CD4-positive, alpha-beta T cell (primary cell): ENCODE measurements around the gene SLC15A4. TPM values are rescaled to one million over a fixed set of nuclear protein-coding genes. Genes with fewer than 3 reads are reported as not detected.

Experiments
- ATAC-seq: fragments of 200-7000 bp; cut with Tn5 transposase; one replicate; pipeline ENCODE4 v1.10.0; 2022; ENCODE audit warnings: mild to moderate bottlenecking; ENCODE audit not compliant: poor library complexity
- CTCF ChIA-PET: fragments of 350-600 bp; sonication (Branson Sonifier 250); formaldehyde crosslinking; loops from one replicate; lab custom pipeline; 2021; ENCODE audit warnings: antibody characterized with exemption, inconsistent platforms; lab: Charles Lee
- POLR2A ChIA-PET: fragments of 350-600 bp; sonication (Branson Sonifier 250); formaldehyde crosslinking; loops from one replicate; lab custom pipeline; 2021; ENCODE audit warnings: antibody characterized with exemption, inconsistent platforms; lab: Charles Lee
- DNase-seq, 14 experiments: peaks; one replicate each; pipeline ENCODE4 v3.0.0-alpha.2; 2013 to 2020; ENCODE audit warnings: mixed read lengths in 2 of 14
- H3K27ac ChIP-seq, 2 donors: one replicate each; pipeline versions ENCODE4 v1.5.1 to v1.7.0; 2013; ENCODE audit warnings: low read length in 2 of 2, low read depth in 1 of 2, mild to moderate bottlenecking in 1 of 2
- H3K27me3 ChIP-seq, 2 experiments: 1 replicate in 1 of 2; 2 replicates in 1 of 2; pipeline versions ENCODE4 v1.6.1 to v1.7.0; 2013; ENCODE audit warnings: low read length in 2 of 2, control low read depth in 1 of 2, mild to moderate bottlenecking in 1 of 2, moderate library complexity in 1 of 2; ENCODE audit not compliant: insufficient read depth in 2 of 2, control insufficient read depth in 1 of 2
- H3K36me3 ChIP-seq: one replicate; pipeline ENCODE4 v1.6.1; 2013; ENCODE audit warnings: low read length, control low read depth; ENCODE audit not compliant: insufficient read depth
- H3K4me1 ChIP-seq: one replicate; pipeline ENCODE4 v1.6.1; 2013; ENCODE audit warnings: low read length, control low read depth; ENCODE audit not compliant: insufficient read depth
- H3K4me3 ChIP-seq: one replicate; pipeline ENCODE4 v1.5.1; 2013; ENCODE audit warnings: mild to moderate bottlenecking, low read length, moderate library complexity
- H3K9me3 ChIP-seq, 2 experiments: 1 replicate in 1 of 2; 2 replicates in 1 of 2; pipeline versions ENCODE4 v1.6.1 to v1.7.0; 2013; ENCODE audit warnings: low read length in 2 of 2, mild to moderate bottlenecking in 2 of 2, control low read depth in 1 of 2, moderate library complexity in 1 of 2; ENCODE audit not compliant: control insufficient read depth in 1 of 2, insufficient read depth in 1 of 2
- H3K27ac Mint-ChIP-seq: one replicate; pipeline ENCODE4 v1.8.0; 2020; ENCODE audit warnings: mixed read lengths
- H3K27me3 Mint-ChIP-seq: one replicate; pipeline ENCODE4 v1.8.0; 2021; ENCODE audit warnings: mixed read lengths
- H3K36me3 Mint-ChIP-seq: one replicate; pipeline ENCODE4 v1.8.0; 2021; ENCODE audit warnings: low read depth, mixed read lengths
- H3K4me1 Mint-ChIP-seq: one replicate; pipeline ENCODE4 v1.8.0; 2021; ENCODE audit warnings: low read depth, mixed read lengths
- H3K4me3 Mint-ChIP-seq: one replicate; pipeline ENCODE4 v1.8.0; 2020; ENCODE audit warnings: mild to moderate bottlenecking, mixed read lengths
- H3K9me3 Mint-ChIP-seq: one replicate; pipeline ENCODE4 v1.8.0; 2020; ENCODE audit warnings: mixed read lengths
- CTCF ChIP-seq: fragments of 200-600 bp; IDR thresholded peaks from one replicate; pipeline ENCODE4 v1.8.0; 2022; ENCODE audit warnings: antibody characterized with exemption, mild to moderate bottlenecking
- intact Hi-C, 2 experiments: fragments of 100-400 bp; cut with DNase I in 1 of 2; cut with micrococcal nuclease in 1 of 2; formaldehyde crosslinking; loops; one replicate each; pipeline versions ENCODE4 v1.15.1 to v1.9.0; 2023 to 2025; cut with DNase I, micrococcal nuclease
- total RNA-seq, 174 experiments: library from RNA in 2 of 174; stranded (reverse) in 2 of 174; gene quantifications; one replicate each; pipeline ENCODE4 v1.2.3 and lab custom pipeline; 2021 to 2026

SLC15A4 gene
- total RNA-seq, 2 experiments from 2014 or later: 18.4 to 18.5 TPM

DNA sequence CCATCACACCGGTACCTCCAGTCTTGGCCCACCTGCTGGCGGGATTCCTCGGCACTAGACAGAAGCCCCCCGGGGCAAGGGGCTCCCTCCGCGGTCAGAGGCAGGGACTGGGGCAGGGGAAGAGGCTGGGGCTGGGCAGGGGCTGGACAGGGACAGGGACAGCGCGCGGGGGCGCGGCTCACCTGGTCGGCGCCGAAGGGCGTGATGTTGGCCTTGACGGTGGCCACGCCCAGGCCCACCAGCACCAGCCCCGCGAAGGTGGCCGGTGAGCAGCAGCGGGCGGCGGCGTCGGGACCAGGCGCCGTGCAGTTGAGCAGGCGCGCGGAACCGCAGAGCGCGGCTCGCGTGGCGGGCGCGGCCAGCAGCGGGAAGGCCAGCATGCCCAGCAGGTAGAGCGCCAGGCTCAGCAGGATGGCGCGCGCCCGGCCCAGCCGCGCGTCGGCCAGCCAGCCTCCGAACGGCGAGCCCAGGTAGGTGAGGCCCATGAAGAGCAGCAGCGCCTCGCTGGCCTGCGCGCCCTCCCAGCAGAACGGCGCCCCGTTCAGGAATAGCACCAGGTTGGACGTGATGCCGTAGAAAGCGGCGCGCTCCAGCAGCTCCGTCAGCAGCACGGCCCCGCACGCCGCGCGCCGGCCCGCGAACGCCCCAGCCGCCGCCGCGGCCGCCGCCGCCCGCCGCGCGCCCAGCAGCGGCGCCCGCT, 392 bp downstream of the SLC15A4 start:
- ChIA-PET POLR2A (no interaction called here), CTCF (no interaction called here)
- Mint-ChIP-seq H3K4me3 (peak overlapping the region; percentile 85), H3K27ac (no peak overlapping the region), H3K4me1 (peaks cover 33% of the 10 kb centered on the region), H3K27me3 (peaks cover 6% of the 10 kb centered on the region), H3K36me3 (peaks cover 9% of the 10 kb centered on the region), H3K9me3 (no peaks in the 10 kb centered on the region)
- Histone ChIP-seq H3K4me3 (peak overlapping the region; percentile 80), H3K9me3 (peaks cover 0 to 5% of the 10 kb centered on the region in 2 experiments), H3K27ac (no peak overlapping the region), H3K36me3 (peaks cover 3% of the 10 kb centered on the region), H3K4me1 (peaks cover 43% of the 10 kb centered on the region), H3K27me3 (no peaks in the 10 kb centered on the region)
- TF ChIP-seq CTCF: no peak
- intact Hi-C loops: no loop called here
- DNase-seq (peak in 4 of 14 experiments; percentile 4 to 12 (median 8)), ATAC-seq (no peak)

DNA sequence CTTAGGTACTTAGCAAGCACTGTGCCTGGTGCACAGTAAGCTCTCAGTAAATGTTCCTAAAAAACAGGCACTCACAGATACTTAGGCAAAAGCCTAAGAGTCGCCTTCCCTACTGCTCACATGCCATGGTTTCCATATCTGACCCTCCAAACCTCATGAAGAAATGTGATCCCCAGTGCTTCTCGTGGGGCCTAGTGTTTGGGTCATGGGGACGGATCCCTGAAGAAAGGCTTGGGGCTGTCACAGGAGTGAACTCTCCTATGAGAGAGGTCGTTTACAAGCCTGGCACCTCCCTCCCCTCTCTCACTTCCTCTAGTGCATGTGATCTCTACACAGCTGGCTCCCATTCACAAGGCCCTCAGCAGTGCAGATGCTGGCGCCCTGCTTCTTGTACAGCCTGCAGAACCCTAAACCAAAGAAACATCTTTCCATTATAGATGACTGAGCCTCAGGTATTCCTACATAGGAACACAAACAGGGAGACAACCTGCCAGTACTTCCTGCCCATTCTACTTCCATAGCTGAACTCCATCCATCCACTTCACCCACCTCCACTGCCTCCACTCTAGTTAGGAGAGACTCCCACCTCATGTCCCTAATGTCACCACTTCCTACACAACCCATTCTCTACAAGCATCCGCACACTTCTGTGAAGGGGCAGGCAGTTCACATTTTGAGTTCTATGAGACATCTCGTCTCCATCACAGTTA, 2.9 kb downstream of the SLC15A4 start:
- TF ChIP-seq CTCF: no peak
- H3K27me3 ChIP-seq: no peaks in the 10 kb centered on the region
- peaks cover 3% of the 10 kb centered on the region for H3K36me3 ChIP-seq
- H3K4me1 Mint-ChIP-seq: peaks cover 55% of the 10 kb centered on the region
- ChIA-PET CTCF (no interaction called here), POLR2A (no interaction called here)
- peaks cover 9% of the 10 kb centered on the region for H3K36me3 Mint-ChIP-seq
- no peaks in the 10 kb centered on the region for H3K27me3 Mint-ChIP-seq
- DNase-seq (peak in 3 of 14 experiments; percentile 44 to 54 (median 45)), ATAC-seq (no peak)
- intact Hi-C loops: no loop called here
- no peak overlapping the region for H3K4me3 ChIP-seq
- H3K9me3 Mint-ChIP-seq: no peaks in the 10 kb centered on the region
- peaks cover 0 to 5% of the 10 kb centered on the region in 2 experiments for H3K9me3 ChIP-seq
- no peak overlapping the region for H3K27ac ChIP-seq
- H3K4me1 ChIP-seq: peaks cover 45% of the 10 kb centered on the region
- peak overlapping the region; percentile 52 for H3K27ac Mint-ChIP-seq
- peak overlapping the region; percentile 80 for H3K4me3 Mint-ChIP-seq

GRCh38 chr12:128820253-128820652, 3.5 kb downstream of the SLC15A4 start:
- Mint-ChIP-seq H3K4me1 (peaks cover 59% of the 10 kb centered on the region), H3K27ac (no peak overlapping the region), H3K9me3 (no peaks in the 10 kb centered on the region), H3K36me3 (peaks cover 9% of the 10 kb centered on the region), H3K4me3 (no peak overlapping the region), H3K27me3 (no peaks in the 10 kb centered on the region)
- peaks cover 0 to 5% of the 10 kb centered on the region in 2 experiments for H3K9me3 ChIP-seq
- no peaks in the 10 kb centered on the region for H3K27me3 ChIP-seq
- peaks cover 3% of the 10 kb centered on the region for H3K36me3 ChIP-seq
- POLR2A ChIA-PET: no interaction called here
- no peak for TF ChIP-seq CTCF
- intact Hi-C loops: no loop called here
- DNase-seq: no peak
- ATAC-seq: no peak
- no peak overlapping the region for H3K27ac ChIP-seq
- CTCF ChIA-PET: no interaction called here
- H3K4me3 ChIP-seq: no peak overlapping the region
- peaks cover 45% of the 10 kb centered on the region for H3K4me1 ChIP-seq
